GM23338 (cell line): ENCODE results near the gene ACAD8. TPM values are rescaled to one million over a fixed set of nuclear protein-coding genes. Genes with fewer than 3 reads are reported as not detected.
A peak's percentile ranks its signal among the peaks of the same experiment; 100 is the strongest.

Source experiments
- ATAC-seq: fragments of 200-7000 bp; cut with Tn5 transposase; 3 replicates; pipeline ENCODE4 v1.9.1; 2020
- DNase-seq: peaks from one replicate; pipeline ENCODE4 v3.0.0-alpha.2; 2015; ENCODE audit warnings: low spot score
- H2AFZ ChIP-seq: fragments of 200-600 bp; sonication (generic); 2 replicates; pipeline ENCODE4 v1.8.0; 2016; ENCODE audit warnings: antibody characterized with exemption, mild to moderate bottlenecking, moderate library complexity
- H3F3A ChIP-seq: fragments of 200-600 bp; sonication (generic); replicated peaks from 2 replicates; pipeline ENCODE4 v1.8.0; 2017; ENCODE audit warnings: antibody characterized with exemption, mixed run types, low read depth
- H3K27ac ChIP-seq: fragments of 200-600 bp; sonication (generic); 2 replicates; pipeline ENCODE4 v1.6.1; 2016; ENCODE audit warnings: low read depth
- H3K27me3 ChIP-seq: fragments of 200-600 bp; sonication (generic); 2 replicates; pipeline ENCODE4 v1.8.0; 2016; ENCODE audit warnings: mild to moderate bottlenecking, mixed run types, moderate library complexity; ENCODE audit not compliant: insufficient read depth
- H3K36me3 ChIP-seq: fragments of 200-600 bp; sonication (generic); 2 replicates; pipeline ENCODE4 v1.8.0; 2016; ENCODE audit warnings: mild to moderate bottlenecking; ENCODE audit not compliant: insufficient read depth
- H3K4me1 ChIP-seq: fragments of 200-600 bp; sonication (generic); 2 replicates; pipeline ENCODE4 v1.8.0; 2016; ENCODE audit warnings: mild to moderate bottlenecking, moderate library complexity; ENCODE audit not compliant: insufficient read depth
- H3K4me2 ChIP-seq: fragments of 200-600 bp; sonication (generic); 2 replicates; pipeline ENCODE4 v1.7.1; 2017; ENCODE audit warnings: mixed run types
- H3K4me3 ChIP-seq: fragments of 200-600 bp; sonication (generic); 2 replicates; pipeline ENCODE4 v1.6.1; 2016; ENCODE audit warnings: mixed run types
- H3K79me2 ChIP-seq: fragments of 200-600 bp; sonication (generic); replicated peaks from 2 replicates; pipeline ENCODE4 v1.8.0; 2017; ENCODE audit warnings: mild to moderate bottlenecking; ENCODE audit not compliant: insufficient read depth
- H3K9me2 ChIP-seq: fragments of 200-600 bp; sonication (generic); 2 replicates; pipeline ENCODE4 v1.8.0; 2017; ENCODE audit not compliant: insufficient read depth
- H4K20me1 ChIP-seq: fragments of 200-600 bp; sonication (generic); replicated peaks from 2 replicates; pipeline ENCODE4 v1.8.0; 2017; ENCODE audit warnings: mild to moderate bottlenecking; ENCODE audit not compliant: insufficient read depth
- H3K27ac Mint-ChIP-seq: 2 replicates; pipeline ENCODE4 v1.8.0; 2020; ENCODE audit warnings: inconsistent platforms, mild to moderate bottlenecking, moderate library complexity, mixed read lengths
- H3K27me3 Mint-ChIP-seq: 3 replicates; pipeline ENCODE4 v1.8.0; 2022; ENCODE audit warnings: low read depth, mild to moderate bottlenecking, moderate library complexity, mixed read lengths, inconsistent platforms; ENCODE audit not compliant: insufficient read depth, poor library complexity
- H3K36me3 Mint-ChIP-seq: 3 replicates; pipeline ENCODE4 v1.8.0; 2021; ENCODE audit warnings: low read depth, mild to moderate bottlenecking, inconsistent platforms, moderate library complexity, mixed read lengths
- H3K4me1 Mint-ChIP-seq: 3 replicates; pipeline ENCODE4 v1.8.0; 2020; ENCODE audit warnings: mild to moderate bottlenecking, inconsistent platforms, mixed read lengths
- H3K4me3 Mint-ChIP-seq: 3 replicates; pipeline ENCODE4 v1.8.0; 2021; ENCODE audit warnings: moderate library complexity, mild to moderate bottlenecking, inconsistent platforms, mixed read lengths
- H3K9me3 Mint-ChIP-seq: 3 replicates; pipeline ENCODE4 v1.8.0; 2020; ENCODE audit warnings: moderate library complexity, mild to moderate bottlenecking, inconsistent platforms, mixed read lengths
- ETS1 ChIP-seq: IDR thresholded peaks from 2 replicates; pipeline ENCODE4 v1.6.1; 2016; ENCODE audit warnings: antibody characterized with exemption
- EZH2 ChIP-seq: fragments of 200-600 bp; sonication (generic); IDR thresholded peaks from one replicate; pipeline ENCODE4 v1.8.0; 2017; ENCODE audit warnings: antibody characterized with exemption, mild to moderate bottlenecking, low read depth; ENCODE audit not compliant: unreplicated experiment
- EZH2phosphoT487 ChIP-seq: fragments of 200-600 bp; sonication (generic); IDR thresholded peaks from one replicate; pipeline ENCODE4 v1.8.1; 2018; ENCODE audit warnings: antibody characterized with exemption; ENCODE audit not compliant: unreplicated experiment
- JUNB ChIP-seq: IDR thresholded peaks from one replicate; pipeline ENCODE4 v1.6.1; 2016; ENCODE audit warnings: antibody characterized with exemption; ENCODE audit not compliant: unreplicated experiment
- NANOG ChIP-seq: IDR thresholded peaks from 2 replicates; pipeline ENCODE4 v1.6.1; 2016; ENCODE audit warnings: antibody characterized with exemption, borderline replicate concordance
- POLR2AphosphoS5 ChIP-seq: IDR thresholded peaks from 2 replicates; pipeline ENCODE4 v1.6.1; 2016; ENCODE audit warnings: antibody characterized with exemption, low read depth
- REST ChIP-seq: IDR thresholded peaks from one replicate; pipeline ENCODE4 v1.6.1; 2018; ENCODE audit warnings: antibody characterized with exemption; ENCODE audit not compliant: unreplicated experiment
- STAT1 ChIP-seq: IDR thresholded peaks from one replicate; pipeline ENCODE4 v1.6.1; 2016; ENCODE audit warnings: antibody characterized with exemption; ENCODE audit not compliant: unreplicated experiment
- ZNF114 ChIP-seq: fragments of 250-450 bp; sonication (Bioruptor Pico); IDR thresholded peaks from 2 replicates; pipeline ENCODE4 v1.5.0; 2020; ENCODE audit warnings: mild to moderate bottlenecking, moderate library complexity
- ZNF331 ChIP-seq: fragments of 250-450 bp; sonication (Bioruptor Pico); IDR thresholded peaks from 2 replicates; pipeline ENCODE4 v1.5.0; 2020; ENCODE audit warnings: low read depth, mild to moderate bottlenecking, moderate library complexity
- ZNF462 ChIP-seq: fragments of 250-450 bp; sonication (Bioruptor Pico); IDR thresholded peaks from 2 replicates; pipeline ENCODE4 v1.5.0; 2020; ENCODE audit warnings: mild to moderate bottlenecking, moderate library complexity
- polyA plus RNA-seq: library from polyadenylated mRNA; unstranded; fragments of >200 nt; fragmentation: Nextera tagmentation; extraction: Ambion mirVana; gene quantifications from 2 replicates; pipeline ENCODE4 v1.2.1, GENCODE V29; 2016
- total RNA-seq: library from RNA; depleted of rRNA; stranded (reverse); fragments of >200 nt; shearing (Covaris generic); gene quantifications from 2 replicates; pipeline ENCODE4 v1.2.3, GENCODE V29; 2014

ACAD8 gene
- total and polyA plus RNA-seq, 2 experiments from 2014 or later, result 43.2 to 65.4 TPM

DNA sequence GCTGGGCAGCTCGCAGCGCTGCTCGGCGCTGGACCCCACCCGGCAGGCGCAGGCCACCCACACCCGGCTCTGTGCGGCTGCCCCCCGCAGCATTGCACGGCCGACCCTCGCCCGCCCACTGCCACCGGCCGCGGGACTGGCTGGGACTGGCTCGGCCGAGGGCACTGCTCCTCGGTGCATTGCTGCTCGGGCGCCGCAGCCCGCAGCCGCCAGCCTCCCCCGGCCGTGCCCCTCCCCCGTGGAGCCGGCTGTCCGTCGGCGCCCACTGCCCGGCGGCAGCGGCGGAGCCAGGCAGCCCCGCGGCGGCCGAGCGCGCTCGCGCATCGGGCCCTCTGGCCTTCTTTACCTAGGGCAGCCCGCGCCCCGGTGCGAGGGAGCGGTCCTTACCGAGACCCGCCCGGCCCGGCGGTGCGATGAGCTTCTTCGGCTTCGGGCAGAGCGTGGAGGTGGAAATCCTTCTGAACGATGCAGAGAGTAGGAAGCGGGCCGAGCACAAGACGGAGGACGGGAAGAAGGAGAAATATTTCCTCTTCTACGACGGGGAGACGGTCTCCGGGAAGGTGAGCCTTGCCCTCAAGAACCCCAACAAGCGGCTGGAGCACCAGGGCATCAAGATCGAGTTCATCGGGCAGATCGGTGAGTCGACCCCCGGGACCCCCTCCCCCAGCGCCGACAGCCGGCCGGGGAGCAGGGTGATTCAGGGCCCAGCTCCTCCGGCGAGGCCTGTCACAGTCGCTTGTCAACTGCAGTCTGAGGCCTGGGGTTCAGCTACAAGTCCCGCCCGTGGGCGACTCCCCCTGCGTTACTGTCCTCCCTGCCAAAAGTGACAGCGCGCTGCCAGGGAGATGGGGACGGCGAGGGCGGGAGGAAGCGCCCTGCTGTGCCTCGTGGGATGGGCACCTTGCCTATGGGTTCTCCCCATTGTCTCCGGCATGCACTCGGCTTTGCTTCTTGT is 28.4 kb upstream of the ACAD8 start (continued):
- TF ChIP-seq ZNF462, result no peak
- no peak for TF ChIP-seq JUNB
- 0 out of 2 replicates have a peak, but pooled peaks have one; percentile 56 for TF ChIP-seq POLR2AphosphoS5

- Mint-ChIP-seq H3K27ac (no peak overlapping the region), H3K4me1 (peaks cover 30% of the 10 kb centered on the region), H3K27me3 (peaks cover 12% of the 10 kb centered on the region), H3K4me3 (no peak overlapping the region), H3K36me3 (peaks cover 4% of the 10 kb centered on the region; the same call in 1 of the 3 replicates), H3K9me3 (no peaks in the 10 kb centered on the region)
- Histone ChIP-seq H4K20me1 (peaks cover 24% of the 10 kb centered on the region), H3K4me3 (0 out of 2 replicates have a peak overlapping the region, but pooled peaks have one; percentile 17), H2AFZ (no peak overlapping the region), H3K4me1 (peaks cover 17% of the 10 kb centered on the region), H3K4me2 (no peak overlapping the region), H3K79me2 (peaks cover 52% of the 10 kb centered on the region), H3K36me3 (no peaks in the 10 kb centered on the region), H3F3A (0 out of 2 replicates have a peak, but pooled peaks cover 2% of the 10 kb centered on the region), H3K9me2 (no peaks in the 10 kb centered on the region), H3K27me3 (peaks cover 13% of the 10 kb centered on the region; the same call in 1 of the 2 replicates), H3K27ac (no peak overlapping the region)
- no peak for ATAC-seq
- no peak for DNase-seq
- TF ChIP-seq ZNF114 (CRISPR knock-in tag), result no peak
- no peak for TF ChIP-seq EZH2
- no peak for TF ChIP-seq REST
- TF ChIP-seq ETS1, result no peak
- no peak for TF ChIP-seq NANOG
- TF ChIP-seq JUNB, result no peak
- no peak for TF ChIP-seq STAT1
- no peak for TF ChIP-seq EZH2phosphoT487
- no peak for TF ChIP-seq ZNF331 (CRISPR knock-in tag)
- no peak for TF ChIP-seq POLR2AphosphoS5
Observed at GRCh38 chr11:134226806-134227325, 26.5 kb upstream of the ACAD8 start.
